HG03558 (cell line): ENCODE measurements around the gene KRTAP9-3.
"Not testable (repeated sequence)": the region's sequence is repeated elsewhere in the genome, so short reads cannot be mapped to it uniquely, and the experiment has no call there.

Experiments used
- ATAC-seq: cut with Tn5 transposase; IDR thresholded peaks from one replicate; pipeline ENCODE4 v1.9.1; 2021; ENCODE audit warnings: moderate number of reproducible peaks; ENCODE audit not compliant: unreplicated experiment; ENCODE audit errors: extremely low read depth

KRTAP9-3 gene

GRCh38 chr17:41249637-41250240 lies 17.5 kb downstream of the KRTAP9-3 start, which contains the start of gene KRTAP9-4:
Gene KRTAP9-4 (plus strand): TSS chr17:41249687. CDS start chr17:41249721, 34 bp downstream.
- not testable (repeated sequence) for ATAC-seq

DNA sequence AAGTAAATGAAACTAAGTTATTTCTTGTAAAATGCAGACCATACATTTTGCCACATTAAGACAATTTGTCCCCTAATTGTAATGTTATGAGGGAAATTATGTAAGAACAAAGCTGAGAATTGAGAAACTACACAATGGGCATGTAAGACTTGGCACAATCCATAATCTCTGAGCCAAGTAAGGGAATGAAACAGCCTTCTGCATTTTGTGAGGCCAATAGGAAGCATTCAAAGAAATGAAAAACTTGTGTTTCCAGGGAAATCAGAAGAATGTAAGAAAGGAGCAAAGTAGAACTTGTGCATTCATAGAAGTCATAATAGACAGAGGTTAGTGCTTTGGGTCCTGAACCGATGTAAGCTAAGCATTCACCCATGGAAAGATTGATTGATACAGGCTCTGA lies 19.0 kb downstream of the KRTAP9-3 start:
- no peak for ATAC-seq

GRCh38 chr17:41254861-41255260 lies 22.6 kb downstream of the KRTAP9-3 start:
- no peak for ATAC-seq

GRCh38 chr17:41255381-41256290 lies 23.4 kb downstream of the KRTAP9-3 start, which contains the start of gene KRTAP9-9:
Gene KRTAP9-9 (plus strand): TSS chr17:41255384.
- ATAC-seq, result not testable (repeated sequence)

GRCh38 chr17:41256291-41256685 lies 24.0 kb downstream of the KRTAP9-3 start:
- no peak for ATAC-seq

GRCh38 chr17:41258406-41258805 lies 26.2 kb downstream of the KRTAP9-3 start:
- ATAC-seq, result no peak

- ATAC-seq, result no peak
These were observed 31.0 kb downstream of the KRTAP9-3 start for GRCh38 chr17:41263212-41263611.

DNA sequence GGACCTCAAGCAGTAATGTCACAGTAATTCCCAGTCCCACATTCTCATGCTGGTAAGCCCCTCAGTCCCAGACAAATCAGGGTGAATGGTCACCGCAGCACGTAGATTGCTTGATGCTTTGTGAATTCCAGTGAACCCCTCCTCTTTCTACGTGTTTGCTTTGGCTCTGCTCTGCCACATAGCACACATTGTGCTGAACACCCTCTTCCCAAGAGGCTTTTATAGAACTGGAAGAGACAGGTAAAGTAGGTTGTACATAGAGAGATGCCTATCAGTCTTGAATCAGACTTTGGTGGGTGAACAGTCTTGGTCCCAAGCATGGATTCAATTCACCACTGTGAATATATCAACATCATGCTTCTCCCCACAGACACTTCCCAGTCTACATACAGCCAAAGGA lies 32.4 kb downstream of the KRTAP9-3 start:
- no peak for ATAC-seq

DNA sequence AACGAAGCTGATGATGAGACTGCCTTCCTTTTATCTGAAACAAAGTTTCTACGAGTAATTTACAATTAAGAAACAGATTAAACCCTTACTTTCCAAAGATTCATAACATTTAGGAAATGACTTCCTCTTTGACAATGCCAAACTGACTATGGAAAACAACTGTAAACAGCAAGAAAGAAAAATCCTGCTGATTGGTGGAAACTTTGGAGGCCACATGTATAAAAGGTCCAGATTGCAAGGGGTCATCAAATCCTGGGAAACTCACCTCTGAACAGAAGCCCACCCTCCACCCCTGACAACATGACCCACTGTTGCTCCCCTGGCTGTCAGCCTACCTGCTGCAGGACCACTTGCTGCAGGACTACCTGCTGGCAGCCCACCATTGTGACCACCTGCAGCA lies 32.8 kb downstream of the KRTAP9-3 start, which contains the start of gene KRTAP9-6:
KRTAP9-6 (plus strand) TSS at position 301 of the 400 bp plus-strand sequence; CDS start at position 301, 0 bp downstream.
- no peak for ATAC-seq

DNA sequence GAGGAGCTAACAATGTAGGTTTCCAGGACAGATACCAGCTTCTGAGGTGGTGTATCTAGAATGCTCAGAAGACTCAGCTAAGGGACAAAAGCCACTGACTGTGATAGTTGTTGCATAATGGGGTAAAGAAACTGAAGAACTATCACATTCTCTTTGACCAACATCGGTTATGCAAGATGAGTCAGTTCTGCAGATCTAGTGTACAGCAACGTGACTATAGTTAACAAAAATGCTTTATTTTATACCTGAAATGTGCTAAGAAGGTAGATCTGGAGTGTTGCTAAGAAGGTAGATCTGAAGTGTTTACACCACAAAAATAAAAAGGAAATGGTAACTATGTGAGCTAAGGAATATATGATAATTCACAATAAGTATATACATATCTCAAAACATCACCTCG lies 35.5 kb downstream of the KRTAP9-3 start:
- no peak for ATAC-seq

GRCh38 chr17:41271323-41271722 lies 39.1 kb downstream of the KRTAP9-3 start:
- not testable (repeated sequence) for ATAC-seq

GRCh38 chr17:41271858-41272257 lies 39.6 kb downstream of the KRTAP9-3 start:
- no peak for ATAC-seq

DNA sequence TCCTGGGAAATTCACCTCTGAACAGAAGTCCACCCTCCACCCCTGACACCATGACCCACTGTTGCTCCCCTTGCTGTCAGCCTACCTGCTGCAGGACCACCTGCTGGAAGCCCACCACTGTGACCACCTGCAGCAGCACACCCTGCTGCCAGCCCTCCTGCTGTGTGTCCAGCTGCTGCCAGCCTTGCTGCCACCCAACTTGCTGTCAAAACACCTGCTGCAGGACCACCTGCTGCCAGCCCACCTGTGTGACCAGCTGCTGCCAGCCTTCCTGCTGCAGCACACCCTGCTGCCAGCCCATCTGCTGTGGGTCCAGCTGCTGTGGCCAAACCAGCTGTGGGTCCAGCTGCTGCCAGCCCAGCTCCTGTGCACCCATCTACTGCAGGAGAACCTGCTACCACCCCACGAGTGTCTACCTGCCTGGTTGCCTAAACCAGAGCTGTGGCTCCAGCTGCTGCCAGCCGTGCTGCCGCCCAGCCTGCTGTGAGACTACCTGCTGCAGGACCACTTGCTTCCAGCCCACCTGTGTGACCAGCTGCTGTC lies 43.5 kb downstream of the KRTAP9-3 start, which contains the start of gene KRTAP9-7:
KRTAP9-7 (plus strand) TSS at position 51 of the 543 bp plus-strand sequence; CDS start at position 51, 0 bp downstream.
- ATAC-seq, result not testable (repeated sequence)

GRCh38 chr17:41278176-41278955 lies 46.1 kb downstream of the KRTAP9-3 start:
- no peak for ATAC-seq
